Muscle of leg (tissue), 11 donors: Measurements from ENCODE around the gene ASB9. TPM values are rescaled to one million over a fixed set of nuclear protein-coding genes. Genes with fewer than 3 reads are reported as not detected.
A peak's percentile ranks its signal among the peaks of the same experiment; 100 is the strongest.

ENCODE experiments used
- DNase-seq: peaks from one replicate; pipeline ENCODE4 v3.0.0; 2013
- H3K27ac ChIP-seq: one replicate; pipeline ENCODE4 v1.5.1; 2013; ENCODE audit warnings: mild to moderate bottlenecking, low read length, control low read depth
- H3K27me3 ChIP-seq: one replicate; pipeline ENCODE4 v1.6.1; 2013; ENCODE audit warnings: low read length; ENCODE audit not compliant: control insufficient read depth, insufficient read depth
- H3K36me3 ChIP-seq: one replicate; pipeline ENCODE4 v1.6.1; 2013; ENCODE audit warnings: low read length; ENCODE audit not compliant: control insufficient read depth, insufficient read depth
- H3K4me1 ChIP-seq: one replicate; pipeline ENCODE4 v1.6.1; 2013; ENCODE audit warnings: low read length; ENCODE audit not compliant: control insufficient read depth, insufficient read depth
- H3K4me3 ChIP-seq: one replicate; pipeline ENCODE4 v1.5.1; 2013; ENCODE audit warnings: low read length, control low read depth
- H3K9me3 ChIP-seq: replicated peaks from 2 replicates; pipeline ENCODE4 v1.6.1; 2013; ENCODE audit warnings: low read depth, low read length; ENCODE audit not compliant: control insufficient read depth
- WGBS: methylation state at CpG from one replicate; pipeline ENCODE4 v1.1.5; 2013; ENCODE audit warnings: missing lambda C conversion rate; ENCODE audit not compliant: insufficient coverage; 5-methylcytosine and 5-hydroxymethylcytosine counted together
- polyA plus RNA-seq, 8 donors: library from polyadenylated mRNA; unstranded; fragments of 120-200 nt; gene quantifications; one replicate each; pipeline versions ENCODE4 v1.2.1 to v1.2.3, GENCODE V29; 2013; ENCODE audit warnings: inconsistent platforms in 1 of 8, low replicate concordance in 1 of 8; ENCODE audit not compliant: insufficient read length in 8 of 8, insufficient read depth in 1 of 8
- total RNA-seq: library from RNA; stranded (reverse); fragments of 120-200 nt; gene quantifications from one replicate; pipeline ENCODE4 v1.2.4, GENCODE V29; 2013

The ASB9 gene
- total and polyA plus RNA-seq, 9 donors = 3.1 to 6.4 (median 3.9) TPM

DNA sequence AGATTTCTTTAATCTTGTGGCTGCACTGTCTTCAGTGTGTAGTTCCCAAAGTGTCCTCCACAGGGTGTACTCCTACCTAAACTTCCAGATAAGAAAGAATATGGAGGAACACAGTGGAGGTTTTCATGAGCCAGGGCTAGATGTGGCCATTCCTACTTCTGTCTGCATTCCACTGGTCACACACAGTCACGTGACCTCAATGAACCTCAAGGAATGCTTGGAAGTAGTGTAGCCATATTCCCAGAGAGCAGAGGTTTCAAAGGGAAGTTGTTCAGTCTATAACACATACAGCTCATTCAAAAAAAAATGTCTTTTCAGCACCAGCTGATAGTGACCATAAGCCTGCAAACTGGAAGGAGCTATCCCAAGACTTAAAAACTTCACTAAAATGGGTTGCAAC, 53.6 kb downstream of the ASB9 start:
- H3K4me3 ChIP-seq = no peak overlapping the region
- peaks cover 17% of the 10 kb centered on the region for H3K27me3 ChIP-seq
- DNase-seq = no peak
- WGBS = no CpG with 5 or more reads among the region's 1 CpG
- H3K4me1 ChIP-seq = no peaks in the 10 kb centered on the region
- H3K9me3 ChIP-seq = no peaks in the 10 kb centered on the region
- no peak overlapping the region for H3K27ac ChIP-seq
- no peaks in the 10 kb centered on the region for H3K36me3 ChIP-seq

DNA sequence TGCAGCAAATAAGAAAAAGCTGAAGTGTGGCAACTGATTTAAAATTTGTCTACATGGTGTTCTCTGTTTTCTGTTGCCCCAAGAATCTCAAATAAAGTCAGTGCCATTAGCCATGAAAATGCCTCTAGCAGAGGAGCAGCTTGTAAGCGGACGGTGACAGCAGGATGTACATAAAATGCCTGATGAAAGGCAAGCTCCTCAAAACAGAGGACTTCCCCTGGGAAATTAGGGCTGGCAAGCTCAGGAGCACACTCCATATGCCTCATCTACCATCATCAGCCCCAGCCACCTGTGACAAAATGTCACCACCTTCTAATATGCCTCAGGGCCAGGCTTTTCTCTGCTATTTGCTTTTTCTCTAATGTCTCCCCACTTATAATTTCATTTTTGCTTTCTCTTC, 54.5 kb downstream of the ASB9 start:
- 71% methylated on average over 2 of the region's 2 CpGs for WGBS
- no peak for DNase-seq
- Histone ChIP-seq H3K27ac (no peak overlapping the region), H3K27me3 (peaks cover 17% of the 10 kb centered on the region), H3K36me3 (no peaks in the 10 kb centered on the region), H3K9me3 (no peaks in the 10 kb centered on the region), H3K4me1 (no peaks in the 10 kb centered on the region), H3K4me3 (no peak overlapping the region)

DNA sequence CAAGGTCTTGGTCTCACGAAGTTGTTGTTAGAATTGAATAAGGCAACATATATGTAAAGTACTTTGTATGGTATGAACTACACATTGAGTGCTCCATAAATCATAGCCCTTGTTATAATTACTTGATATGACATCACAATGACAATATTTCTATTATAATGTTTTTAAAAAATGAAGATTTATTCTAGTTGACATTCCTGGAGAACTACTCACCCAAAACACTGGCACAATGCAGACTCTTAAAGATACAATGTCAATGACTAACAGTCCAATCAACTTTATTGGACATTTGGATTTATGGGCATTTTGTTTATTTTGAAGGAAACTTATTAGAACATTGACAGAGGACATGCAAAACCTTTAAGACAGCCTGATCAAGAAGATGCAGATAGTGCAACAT, 55.3 kb downstream of the ASB9 start:
- Histone ChIP-seq H3K27me3 (peaks cover 15% of the 10 kb centered on the region), H3K4me3 (no peak overlapping the region), H3K36me3 (no peaks in the 10 kb centered on the region), H3K4me1 (no peaks in the 10 kb centered on the region), H3K27ac (no peak overlapping the region), H3K9me3 (no peaks in the 10 kb centered on the region)
- DNase-seq = no peak
- no CpG with 5 or more reads among the region's 1 CpG for WGBS

DNA sequence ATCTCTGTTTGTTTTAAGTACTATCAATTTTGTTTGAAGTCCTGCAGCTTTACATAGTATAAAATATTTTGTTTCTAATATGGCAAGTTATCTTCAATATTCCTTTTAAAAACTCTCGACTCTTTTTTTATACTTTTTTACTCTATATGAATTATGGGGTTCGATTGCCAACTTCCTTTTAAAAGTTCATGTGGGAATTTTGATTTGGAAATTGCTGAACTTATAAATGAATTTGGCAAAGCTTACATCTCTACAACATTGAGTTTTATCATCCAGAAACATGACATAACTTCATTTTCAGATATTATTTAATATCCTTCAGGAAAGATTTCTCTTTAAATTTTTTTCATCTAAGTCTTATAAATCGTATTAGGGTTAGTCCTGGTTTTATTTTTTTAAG, 60.8 kb downstream of the ASB9 start:
- Histone ChIP-seq H3K36me3 (no peaks in the 10 kb centered on the region), H3K27me3 (peaks cover 12% of the 10 kb centered on the region), H3K4me1 (no peaks in the 10 kb centered on the region), H3K4me3 (no peak overlapping the region), H3K9me3 (no peaks in the 10 kb centered on the region), H3K27ac (no peak overlapping the region)
- no CpG with 5 or more reads among the region's 3 CpGs for WGBS
- peak; percentile 65 for DNase-seq

DNA sequence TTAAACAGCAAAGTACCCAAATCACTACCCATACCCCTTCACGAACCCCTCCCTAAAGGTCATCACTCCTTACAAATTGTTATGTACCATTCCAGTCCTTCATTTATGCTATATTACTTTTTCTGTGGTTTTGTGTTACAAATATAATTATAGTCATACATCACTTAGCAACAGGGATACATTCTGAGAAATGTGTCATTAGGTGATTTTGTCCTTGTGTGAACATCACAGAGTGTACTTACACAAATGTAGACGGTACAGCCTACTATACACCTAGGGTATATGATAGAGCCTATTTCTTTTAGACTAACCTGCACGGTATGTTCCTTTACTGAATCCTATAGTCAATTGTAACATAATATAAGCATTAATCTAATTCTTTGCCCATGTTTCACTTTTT, 61.9 kb downstream of the ASB9 start:
- DNase-seq = no peak
- Histone ChIP-seq H3K36me3 (no peaks in the 10 kb centered on the region), H3K4me1 (no peaks in the 10 kb centered on the region), H3K27ac (no peak overlapping the region), H3K4me3 (no peak overlapping the region), H3K27me3 (peaks cover 7% of the 10 kb centered on the region), H3K9me3 (no peaks in the 10 kb centered on the region)
- no CpG with 5 or more reads among the region's 3 CpGs for WGBS

DNA sequence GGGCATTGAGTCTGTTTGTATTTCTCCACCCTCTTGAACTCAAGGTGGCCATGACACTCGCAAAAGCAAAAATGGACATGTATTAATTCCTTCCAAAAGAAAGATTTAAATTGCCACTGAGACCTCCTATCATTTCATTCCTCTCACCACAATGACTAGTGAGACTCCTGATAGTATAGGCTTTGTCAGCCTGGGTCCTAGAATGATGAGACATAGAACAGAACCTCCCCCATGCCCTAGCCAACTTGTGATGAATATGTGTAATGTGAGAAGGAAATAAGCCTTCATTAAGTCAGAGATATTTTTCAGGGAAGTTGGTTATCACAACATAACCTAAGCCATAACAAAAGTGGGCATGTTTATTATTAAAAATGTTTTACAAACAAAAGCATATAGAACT, 62.5 kb downstream of the ASB9 start:
- peaks cover 7% of the 10 kb centered on the region for H3K27me3 ChIP-seq
- DNase-seq = no peak
- H3K27ac ChIP-seq = no peak overlapping the region
- no peaks in the 10 kb centered on the region for H3K4me1 ChIP-seq
- no CpG with 5 or more reads among the region's 1 CpG for WGBS
- no peaks in the 10 kb centered on the region for H3K9me3 ChIP-seq
- no peaks in the 10 kb centered on the region for H3K36me3 ChIP-seq
- H3K4me3 ChIP-seq = no peak overlapping the region

DNA sequence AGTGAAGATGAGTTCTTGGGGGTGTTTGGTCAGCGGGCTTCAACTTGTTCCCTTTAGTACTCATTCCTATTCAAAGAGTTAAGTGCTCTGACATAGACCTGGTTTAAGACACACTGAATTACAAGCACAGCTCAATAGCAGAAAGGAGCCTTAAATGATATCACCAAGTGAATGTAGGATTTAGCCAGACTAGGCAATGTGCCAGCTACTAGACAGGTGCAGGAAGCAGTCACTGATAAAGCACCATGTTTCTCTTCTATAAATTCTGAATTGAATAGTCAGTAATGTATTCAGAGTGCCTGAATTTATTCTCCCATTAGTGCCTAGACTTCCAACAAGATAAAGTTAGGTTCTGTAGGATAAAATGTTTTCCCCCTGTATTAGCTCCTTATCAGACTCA, 63.6 kb downstream of the ASB9 start:
- Histone ChIP-seq H3K27me3 (peaks cover 10% of the 10 kb centered on the region), H3K9me3 (no peaks in the 10 kb centered on the region), H3K4me1 (no peaks in the 10 kb centered on the region), H3K4me3 (no peak overlapping the region), H3K36me3 (no peaks in the 10 kb centered on the region), H3K27ac (no peak overlapping the region)
- no CpG with 5 or more reads among the region's 1 CpG for WGBS
- no peak for DNase-seq

DNA sequence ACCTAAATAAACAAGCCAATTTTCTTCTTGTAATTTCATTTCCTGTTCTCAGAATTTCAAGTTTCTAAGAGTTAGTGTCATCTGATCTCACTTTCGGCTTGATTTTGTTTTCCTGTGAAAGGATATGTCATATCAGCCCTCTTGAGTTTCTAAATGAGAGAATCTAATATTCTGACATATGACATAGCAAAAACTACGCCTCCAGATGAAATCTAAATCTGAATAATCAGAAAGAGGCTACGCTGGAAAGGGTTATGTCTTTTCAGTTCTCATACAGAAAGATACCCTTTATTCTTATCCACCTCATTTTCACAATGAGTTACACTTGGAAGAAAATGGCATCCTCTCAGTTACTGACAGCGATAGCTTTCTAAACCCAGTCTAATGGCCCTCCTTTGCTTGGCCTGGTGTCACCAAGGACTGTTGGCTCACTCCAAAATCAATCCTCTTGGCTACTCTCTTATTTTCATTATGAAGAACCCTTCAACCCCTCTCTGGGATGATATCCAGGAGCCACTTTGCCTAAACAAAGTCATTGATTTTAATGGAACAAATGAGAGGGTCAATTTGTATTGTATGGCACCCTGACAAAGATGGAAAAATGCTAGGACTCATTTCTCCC, 65.6 kb downstream of the ASB9 start:
- no peak for DNase-seq
- 91% methylated on average over 1 of the region's 4 CpGs for WGBS
- H3K4me1 ChIP-seq = no peaks in the 10 kb centered on the region
- peaks cover 12% of the 10 kb centered on the region for H3K27me3 ChIP-seq
- H3K36me3 ChIP-seq = no peaks in the 10 kb centered on the region
- no peak overlapping the region for H3K27ac ChIP-seq
- no peaks in the 10 kb centered on the region for H3K9me3 ChIP-seq
- no peak overlapping the region for H3K4me3 ChIP-seq

DNA sequence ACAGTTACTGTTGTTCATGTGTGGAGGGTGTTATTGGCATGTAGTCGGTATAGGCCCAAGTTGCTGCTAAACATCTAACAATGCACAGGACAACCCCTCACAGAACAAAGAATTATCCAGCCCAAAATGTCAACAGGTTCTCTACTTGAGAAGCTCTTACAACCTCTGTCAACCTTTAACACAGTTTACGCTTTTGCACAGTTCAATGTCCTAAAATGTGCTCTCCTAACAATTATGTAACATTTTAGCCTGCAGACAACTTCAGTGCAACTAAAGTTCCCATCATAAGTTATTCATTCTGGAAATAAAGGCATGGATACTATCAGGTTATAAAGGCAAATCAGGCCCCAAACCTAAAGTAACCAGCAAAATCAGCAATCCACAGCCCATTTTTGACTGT, 66.2 kb downstream of the ASB9 start:
- Histone ChIP-seq H3K27me3 (peaks cover 12% of the 10 kb centered on the region), H3K27ac (no peak overlapping the region), H3K9me3 (no peaks in the 10 kb centered on the region), H3K36me3 (no peaks in the 10 kb centered on the region), H3K4me3 (no peak overlapping the region), H3K4me1 (no peaks in the 10 kb centered on the region)
- no peak for DNase-seq
- 17% methylated on average over 1 of the region's 2 CpGs for WGBS

DNA sequence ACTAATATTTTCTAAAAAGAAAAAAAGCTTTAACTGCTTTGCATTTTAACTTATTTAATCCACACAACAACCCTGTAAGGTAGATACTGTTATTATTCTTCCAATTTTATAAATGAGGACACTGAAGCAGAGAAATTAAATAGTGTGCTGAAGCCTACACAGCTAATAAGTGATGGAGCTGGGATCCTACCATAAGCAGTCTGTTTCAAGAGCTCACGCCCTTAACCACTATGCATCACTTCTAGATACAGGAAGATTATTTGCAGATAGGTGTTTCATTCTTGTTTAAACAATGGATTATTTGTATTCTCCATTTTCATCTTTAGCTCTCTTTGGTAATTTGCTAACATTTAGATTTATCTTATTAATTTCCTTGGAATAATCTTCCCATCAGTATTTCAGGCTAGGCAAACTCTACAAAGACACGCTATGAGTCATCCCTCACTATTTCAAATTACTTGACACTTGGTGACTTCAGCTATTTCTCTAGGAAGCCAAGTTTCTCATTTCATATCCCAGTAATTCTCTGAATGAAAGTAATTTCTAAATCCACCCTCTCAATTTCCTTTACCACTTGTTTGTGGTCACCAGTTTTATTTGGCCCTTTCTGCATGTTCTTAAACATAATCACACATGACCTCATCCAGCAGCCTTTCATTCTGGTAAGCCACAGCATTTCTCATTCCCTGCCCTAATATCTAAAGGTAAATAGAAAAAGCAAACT, 67.3 kb downstream of the ASB9 start:
- H3K9me3 ChIP-seq = no peaks in the 10 kb centered on the region
- WGBS = no CpG with 5 or more reads among the region's 2 CpGs
- no peaks in the 10 kb centered on the region for H3K4me1 ChIP-seq
- DNase-seq = peak; percentile 56
- no peak overlapping the region for H3K27ac ChIP-seq
- H3K27me3 ChIP-seq = peaks cover 11% of the 10 kb centered on the region
- H3K36me3 ChIP-seq = no peaks in the 10 kb centered on the region
- H3K4me3 ChIP-seq = no peak overlapping the region
